ENCODE data around the gene LMAN1L.

- no peak for TF ChIP-seq POLR2A (IDR thresholded peaks at IDR 0.05)
- TF ChIP-seq, protein P1, sequence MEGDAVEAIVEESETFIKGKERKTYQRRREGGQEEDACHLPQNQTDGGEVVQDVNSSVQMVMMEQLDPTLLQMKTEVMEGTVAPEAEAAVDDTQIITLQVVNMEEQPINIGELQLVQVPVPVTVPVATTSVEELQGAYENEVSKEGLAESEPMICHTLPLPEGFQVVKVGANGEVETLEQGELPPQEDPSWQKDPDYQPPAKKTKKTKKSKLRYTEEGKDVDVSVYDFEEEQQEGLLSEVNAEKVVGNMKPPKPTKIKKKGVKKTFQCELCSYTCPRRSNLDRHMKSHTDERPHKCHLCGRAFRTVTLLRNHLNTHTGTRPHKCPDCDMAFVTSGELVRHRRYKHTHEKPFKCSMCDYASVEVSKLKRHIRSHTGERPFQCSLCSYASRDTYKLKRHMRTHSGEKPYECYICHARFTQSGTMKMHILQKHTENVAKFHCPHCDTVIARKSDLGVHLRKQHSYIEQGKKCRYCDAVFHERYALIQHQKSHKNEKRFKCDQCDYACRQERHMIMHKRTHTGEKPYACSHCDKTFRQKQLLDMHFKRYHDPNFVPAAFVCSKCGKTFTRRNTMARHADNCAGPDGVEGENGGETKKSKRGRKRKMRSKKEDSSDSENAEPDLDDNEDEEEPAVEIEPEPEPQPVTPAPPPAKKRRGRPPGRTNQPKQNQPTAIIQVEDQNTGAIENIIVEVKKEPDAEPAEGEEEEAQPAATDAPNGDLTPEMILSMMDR (IDR thresholded peaks at IDR 0.05), result no peak
Observed at GRCh38 chr15:74838746-74839525, 26.3 kb downstream of the LMAN1L start.
